Left renal cortex interstitium (tissue), 4 donors: ENCODE results near the gene USP5. TPM values are rescaled to one million over a fixed set of nuclear protein-coding genes. Genes with fewer than 3 reads are reported as not detected.
A peak's percentile ranks its signal among the peaks of the same experiment; 100 is the strongest.

Source experiments
- DNase-seq, 4 donors: peaks; one replicate each; pipeline ENCODE4 v3.0.0-alpha.2; 2013; ENCODE audit warnings: low read depth in 4 of 4, low spot score in 2 of 4, missing footprints in 1 of 4
- polyA plus RNA-seq, 4 donors: library from polyadenylated mRNA; unstranded; fragments of 120-200 nt; gene quantifications; one replicate each; pipeline ENCODE4 v1.2.1, GENCODE V29; 2013; ENCODE audit not compliant: insufficient read length in 4 of 4

The USP5 gene
- polyA plus RNA-seq = 10 to 100 TPM; 58.3 to 73.3 (median 62.3) TPM

- peak; percentile 99 to 100 (median 100) for DNase-seq
Measured at GRCh38 chr12:6851921-6852650, at the start of gene USP5. Gene USP5 (plus strand): TSS chr12:6852150. CDS start chr12:6852180, 30 bp downstream.

GRCh38 chr12:6807170-6807569 lies 44.8 kb upstream of the USP5 start:
- no peak for DNase-seq

- DNase-seq = no peak
Measured at GRCh38 chr12:6809056-6809455, 42.9 kb upstream of the USP5 start.

GRCh38 chr12:6810758-6811157 lies 41.2 kb upstream of the USP5 start:
- no peak for DNase-seq

- DNase-seq = no peak
Measured at GRCh38 chr12:6813363-6813762, 38.6 kb upstream of the USP5 start.

GRCh38 chr12:6816598-6816997 lies 35.4 kb upstream of the USP5 start:
- no peak for DNase-seq

- DNase-seq = no peak
Measured at GRCh38 chr12:6817098-6817497, 34.9 kb upstream of the USP5 start.

GRCh38 chr12:6817662-6818157 lies 34.2 kb upstream of the USP5 start:
- DNase-seq = no peak

- no peak for DNase-seq
Measured at GRCh38 chr12:6818222-6818621, 33.7 kb upstream of the USP5 start.

GRCh38 chr12:6818645-6819044 lies 33.3 kb upstream of the USP5 start:
- no peak for DNase-seq

- DNase-seq = no peak
Measured at GRCh38 chr12:6819106-6820030, 32.6 kb upstream of the USP5 start.

- no peak for DNase-seq
Measured at GRCh38 chr12:6820166-6820565, 31.8 kb upstream of the USP5 start.

- DNase-seq = peak in 3 of 4 donors; percentile 63 to 80 (median 77)
Measured at GRCh38 chr12:6821591-6822425, 30.1 kb upstream of the USP5 start, which contains the start of gene GPR162. Gene GPR162 (plus strand): TSS chr12:6821821. CDS start chr12:6823899, 2,078 bp downstream.

GRCh38 chr12:6822426-6823135 lies 29.4 kb upstream of the USP5 start:
- no peak for DNase-seq

- DNase-seq = no peak
Measured at GRCh38 chr12:6823182-6824084, 28.5 kb upstream of the USP5 start.

- DNase-seq = no peak
Measured at GRCh38 chr12:6824085-6824775, 27.7 kb upstream of the USP5 start.

GRCh38 chr12:6824901-6825381 lies 27.0 kb upstream of the USP5 start:
- DNase-seq = no peak
